ENCODE data around the gene CRYBG3. TPM values are rescaled to one million over a fixed set of nuclear protein-coding genes. Genes with fewer than 3 reads are reported as not detected.

The CRYBG3 gene
- total RNA-seq, 1 donor from 2014 or later, result 30.1 TPM

- DNase-seq (no peak), ATAC-seq (no peak)
- Histone ChIP-seq H3K4me1 (no peaks in the 10 kb centered on the region), H3K9me3 (no peaks in the 10 kb centered on the region), H3K27ac (no peak overlapping the region), H3K36me3 (peaks cover 43% of the 10 kb centered on the region), H3K27me3 (ENCODE audit: low read depth) (no peaks in the 10 kb centered on the region), H3K4me3 (no peak overlapping the region)
- intact Hi-C loops (cut with DNase I), result no loop called here
- no peak for TF ChIP-seq CTCF (IDR thresholded peaks at IDR 0.05)
Observed at GRCh38 chr3:97960993-97961766, 139.4 kb downstream of the CRYBG3 start.

- Histone ChIP-seq H3K4me1 (peaks cover 21% of the 10 kb centered on the region), H3K27ac (no peak overlapping the region), H3K4me3 (no peak overlapping the region), H3K9me3 (no peaks in the 10 kb centered on the region), H3K27me3 (ENCODE audit: low read depth) (no peaks in the 10 kb centered on the region), H3K36me3 (peaks cover 12% of the 10 kb centered on the region)
- no peak for TF ChIP-seq CTCF (IDR thresholded peaks at IDR 0.05)
- intact Hi-C loops (cut with DNase I), result no loop called here
- ATAC-seq, result no peak
- no peak for DNase-seq
Observed at GRCh38 chr3:97967966-97968365, 146.2 kb downstream of the CRYBG3 start.

GRCh38 chr3:97968376-97968775, 146.6 kb downstream of the CRYBG3 start:
- no peak for TF ChIP-seq CTCF (IDR thresholded peaks at IDR 0.05)
- DNase-seq (no peak), ATAC-seq (no peak)
- H3K4me1 ChIP-seq, result peaks cover 22% of the 10 kb centered on the region
- no peaks in the 10 kb centered on the region for H3K9me3 ChIP-seq
- H3K4me3 ChIP-seq, result no peak overlapping the region
- peaks cover 12% of the 10 kb centered on the region for H3K36me3 ChIP-seq
- intact Hi-C loops (cut with DNase I), result no loop called here
- H3K27me3 ChIP-seq (ENCODE audit: low read depth), result no peaks in the 10 kb centered on the region
- no peak overlapping the region for H3K27ac ChIP-seq

- DNase-seq (no peak), ATAC-seq (no peak)
- Histone ChIP-seq H3K9me3 (no peaks in the 10 kb centered on the region), H3K4me3 (no peak overlapping the region), H3K4me1 (peaks cover 22% of the 10 kb centered on the region), H3K27me3 (ENCODE audit: low read depth) (no peaks in the 10 kb centered on the region), H3K36me3 (peaks cover 12% of the 10 kb centered on the region), H3K27ac (no peak overlapping the region)
- no peak for TF ChIP-seq CTCF (IDR thresholded peaks at IDR 0.05)
- intact Hi-C loops (cut with DNase I), result no loop called here
Observed at GRCh38 chr3:97969541-97969940, 147.7 kb downstream of the CRYBG3 start.

GRCh38 chr3:97970156-97970555, 148.3 kb downstream of the CRYBG3 start:
- ATAC-seq, result no peak
- DNase-seq, result no peak
- no peak overlapping the region for H3K27ac ChIP-seq

More at GRCh38 chr3:97970156-97970555, 148.3 kb downstream of the CRYBG3 start:
- intact Hi-C loops (cut with DNase I), result no loop called here
- Histone ChIP-seq H3K4me3 (no peak overlapping the region), H3K36me3 (peaks cover 12% of the 10 kb centered on the region), H3K9me3 (no peaks in the 10 kb centered on the region), H3K27me3 (ENCODE audit: low read depth) (no peaks in the 10 kb centered on the region), H3K4me1 (peaks cover 22% of the 10 kb centered on the region)
- no peak for TF ChIP-seq CTCF (IDR thresholded peaks at IDR 0.05)

Measured in lower lobe of right lung (tissue), 2 donors.